Sigmoid colon (tissue), 7 donors: ENCODE measurements around the gene HHATL. TPM values are rescaled to one million over a fixed set of nuclear protein-coding genes. Genes with fewer than 3 reads are reported as not detected.

Experiments used
- DNase-seq: peaks from one replicate; pipeline ENCODE4 v3.0.0-alpha.2; 2019
- H3K27ac ChIP-seq, 4 donors: fragments of 200-600 bp; sonication (generic); one replicate each; pipeline ENCODE4 v1.5.1; 2016 to 2019; ENCODE audit warnings: mild to moderate bottlenecking in 1 of 4
- H3K27me3 ChIP-seq, 3 donors: fragments of 200-600 bp; sonication (generic); one replicate each; pipeline ENCODE4 v1.5.1; 2019; ENCODE audit warnings: mild to moderate bottlenecking in 1 of 3
- H3K36me3 ChIP-seq, 4 donors: fragments of 200-600 bp; sonication (generic); one replicate each; pipeline ENCODE4 v1.5.1; 2016 to 2019
- H3K4me1 ChIP-seq, 4 donors: fragments of 200-600 bp; sonication (generic); one replicate each; pipeline ENCODE4 v1.5.1; 2017 to 2019
- H3K4me3 ChIP-seq, 4 donors: fragments of 200-600 bp; sonication (generic); one replicate each; pipeline ENCODE4 v1.5.1; 2017 to 2019; ENCODE audit warnings: mild to moderate bottlenecking in 2 of 4, moderate library complexity in 1 of 4
- H3K9me3 ChIP-seq, 4 donors: fragments of 200-600 bp in 3 of 4; sonication (generic) in 3 of 4; one replicate each; pipeline versions ENCODE4 v1.5.1 to v1.6.1; 2013 to 2019
- CTCF ChIP-seq, 4 experiments: fragments of 450-650 bp in 3 of 4; fragments of 200-600 bp in 1 of 4; IDR thresholded peaks; one replicate each; pipeline ENCODE4 v1.5.1; 2016 to 2019; ENCODE audit warnings: antibody characterized with exemption in 4 of 4, mild to moderate bottlenecking in 3 of 4, moderate library complexity in 2 of 4
- EP300 ChIP-seq, 4 donors: sonication (generic); formaldehyde crosslinking; IDR thresholded peaks; one replicate each; pipeline ENCODE4 v1.6.1; 2017; ENCODE audit warnings: antibody characterized with exemption in 4 of 4
- POLR2A ChIP-seq, 2 donors: fragments of 450-650 bp; IDR thresholded peaks; one replicate each; pipeline ENCODE4 v1.6.1; 2016; ENCODE audit warnings: antibody characterized with exemption in 2 of 2, mild to moderate bottlenecking in 2 of 2, moderate library complexity in 2 of 2
- POLR2AphosphoS5 ChIP-seq, 4 donors: sonication (generic); formaldehyde crosslinking; IDR thresholded peaks; one replicate each; pipeline ENCODE4 v1.6.1; 2017; ENCODE audit warnings: antibody characterized with exemption in 4 of 4
- WGBS, 2 donors: extraction: QIAGEN DNeasy Blood & Tissue Kit; methylation state at CpG; one replicate each; pipeline ENCODE4 v1.1.7; 2013; 5-methylcytosine and 5-hydroxymethylcytosine counted together
- intact Hi-C: fragments of 100-400 bp; cut with DNase I; formaldehyde crosslinking; loops from one replicate; pipeline ENCODE4 v1.15.1; 2023
- polyA plus RNA-seq, 3 donors: library from polyadenylated mRNA; stranded (reverse); fragments of 200-250 nt; gene quantifications; one replicate each; pipeline ENCODE4 v1.2.3, GENCODE V29; 2013
- total RNA-seq, 4 donors: library from RNA; depleted of rRNA; stranded (reverse); fragments of >200 nt; gene quantifications; one replicate each; pipeline ENCODE4 v1.1.0, GENCODE V29; 2016
- donor health status: healthy with polysubstance abuse.
- donor health status: Bipolar disorder and iron deficiency.
- donor health status: healthy.

Gene HHATL
- total and polyA plus RNA-seq, 7 donors = 0.31 to 1.4 TPM; not detected in 5

- H3K27ac ChIP-seq = peak overlapping the region; percentile 27 to 93 (median 53)
- DNase-seq = peak; percentile 64
- H3K9me3 ChIP-seq = no peaks in the 10 kb centered on the region
- H3K27me3 ChIP-seq = no peaks in the 10 kb centered on the region
- H3K4me1 ChIP-seq = peaks cover 0 to 61% (median 48%) of the 10 kb centered on the region in 4 donors
- H3K4me3 ChIP-seq = no peak overlapping the region
- H3K36me3 ChIP-seq = peaks cover 0 to 26% (median 4%) of the 10 kb centered on the region in 4 donors
- TF ChIP-seq CTCF (IDR thresholded peaks at IDR 0.05) (no peak), EP300 (IDR thresholded peaks at IDR 0.05) (no peak), POLR2A (IDR thresholded peaks at IDR 0.05) (no peak), POLR2AphosphoS5 (IDR thresholded peaks at IDR 0.05) (no peak)
- 88 to 90% methylated on average over 25 of the region's 25 CpGs for WGBS, 2 donors
- intact Hi-C loops = no loop called here
These were observed 43.0 kb downstream of the HHATL start for GRCh38 chr3:42659451-42660130.

GRCh38 chr3:42658771-42659390 lies 43.7 kb downstream of the HHATL start:
- WGBS, 2 donors = 80 to 86% methylated on average over 22 of the region's 22 CpGs
- Histone ChIP-seq H3K9me3 (no peaks in the 10 kb centered on the region), H3K4me3 (no peak overlapping the region), H3K4me1 (peaks cover 0 to 61% (median 48%) of the 10 kb centered on the region in 4 donors), H3K27me3 (no peaks in the 10 kb centered on the region), H3K27ac (peak overlapping the region in 3 of 4 donors; percentile 45 to 93 (median 61)), H3K36me3 (peaks cover 0 to 26% (median 4%) of the 10 kb centered on the region in 4 donors)
- TF ChIP-seq POLR2A (IDR thresholded peaks at IDR 0.05) = no peak
- no peak for DNase-seq
- intact Hi-C loops = no loop called here

GRCh38 chr3:42658091-42658770 lies 44.4 kb downstream of the HHATL start:
- H3K27ac ChIP-seq = peak overlapping the region; percentile 3 to 93 (median 42)
- peaks cover 0 to 65% (median 51%) of the 10 kb centered on the region in 4 donors for H3K4me1 ChIP-seq
- intact Hi-C loops = no loop called here
- TF ChIP-seq POLR2AphosphoS5 (IDR thresholded peaks at IDR 0.05) (no peak), CTCF (IDR thresholded peaks at IDR 0.05) (no peak), EP300 (IDR thresholded peaks at IDR 0.05) (no peak), POLR2A (IDR thresholded peaks at IDR 0.05) (no peak)
- peaks cover 0 to 26% (median 4%) of the 10 kb centered on the region in 4 donors for H3K36me3 ChIP-seq
- H3K4me3 ChIP-seq = no peak overlapping the region
- WGBS, 2 donors = 90 to 91% methylated on average over 34 of the region's 34 CpGs
- peak; percentile 68 for DNase-seq
- H3K27me3 ChIP-seq = no peaks in the 10 kb centered on the region
- no peaks in the 10 kb centered on the region for H3K9me3 ChIP-seq

- DNase-seq = no peak
- peaks cover 0 to 71% (median 57%) of the 10 kb centered on the region in 4 donors for H3K4me1 ChIP-seq
- TF ChIP-seq POLR2A (IDR thresholded peaks at IDR 0.05) (no peak), EP300 (IDR thresholded peaks at IDR 0.05) (no peak), POLR2AphosphoS5 (IDR thresholded peaks at IDR 0.05) (no peak), CTCF (IDR thresholded peaks at IDR 0.05) (no peak)
- no peaks in the 10 kb centered on the region for H3K27me3 ChIP-seq
- intact Hi-C loops = no loop called here
- no peak overlapping the region for H3K4me3 ChIP-seq
- WGBS, 2 donors = 81 to 87% methylated on average over 4 of the region's 4 CpGs
- peak overlapping the region in 3 of 4 donors; percentile 3 to 98 (median 93) for H3K27ac ChIP-seq
- no peaks in the 10 kb centered on the region for H3K9me3 ChIP-seq
- peaks cover 0 to 26% (median 4%) of the 10 kb centered on the region in 4 donors for H3K36me3 ChIP-seq
These were observed 44.9 kb downstream of the HHATL start for GRCh38 chr3:42657675-42658074.
